Neural cell (in vitro differentiated cells): ENCODE measurements around the gene ADCK2.

ENCODE experiments used
- CTCF ChIP-seq: fragments of 450-650 bp; IDR thresholded peaks from 2 replicates; pipeline ENCODE4 v1.5.1; 2014; ENCODE audit warnings: antibody characterized with exemption, mild to moderate bottlenecking, moderate library complexity; ENCODE audit not compliant: poor library complexity, severe bottlenecking
- POLR2AphosphoS5 ChIP-seq: IDR thresholded peaks from 2 replicates; pipeline ENCODE4 v1.6.1; 2012

- TF ChIP-seq CTCF (no peak), POLR2AphosphoS5 (no peak)
These were observed 6.4 kb downstream of the ADCK2 start for GRCh38 chr7:140679186-140679585.
